ENCODE data around the gene ALDH3A2.
"Not testable (repeated sequence)": the region's sequence is repeated elsewhere in the genome, so short reads cannot be mapped to it uniquely, and the experiment has no call there.

ALDH3A2 gene

GRCh38 chr17:19683117-19683516, 34.6 kb downstream of the ALDH3A2 start:
- FAIRE-seq, result no peak

DNA sequence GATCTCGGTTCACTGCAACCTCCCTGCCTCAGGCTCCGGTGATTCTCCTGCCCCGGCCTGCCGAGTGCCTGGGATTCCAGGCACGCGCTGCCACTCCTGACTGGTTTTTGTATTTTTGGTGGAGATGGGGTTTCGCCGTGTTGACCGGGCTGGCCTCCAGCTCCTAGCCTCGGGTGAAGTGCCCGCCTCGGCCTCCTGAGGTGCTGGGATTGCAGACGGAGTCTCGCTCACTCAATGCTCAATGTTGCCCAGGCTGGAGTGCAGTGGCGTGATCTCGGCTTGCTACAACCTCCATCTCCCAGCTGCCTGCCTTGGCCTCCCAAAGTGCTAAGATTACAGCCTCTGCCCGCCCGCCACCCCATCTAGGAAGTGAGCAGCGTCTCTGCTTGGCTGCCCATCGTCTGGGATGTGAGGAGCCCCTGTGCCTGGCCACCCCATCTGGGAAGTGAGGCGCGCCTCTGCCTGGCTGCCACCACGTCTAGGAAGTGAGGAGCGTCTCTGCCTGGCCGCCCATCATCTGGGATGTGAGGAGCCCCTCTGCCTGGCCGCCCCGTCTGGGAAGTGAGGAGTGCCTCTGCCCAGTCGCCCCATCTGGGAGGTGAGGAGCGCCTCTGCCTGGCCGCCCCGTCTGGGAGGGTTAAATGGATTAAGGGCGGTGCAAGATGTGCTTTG, 36.5 kb downstream of the ALDH3A2 start:
- not testable (repeated sequence) for FAIRE-seq

- FAIRE-seq, result no peak
These were observed 38.0 kb downstream of the ALDH3A2 start for GRCh38 chr17:19686400-19687090.

DNA sequence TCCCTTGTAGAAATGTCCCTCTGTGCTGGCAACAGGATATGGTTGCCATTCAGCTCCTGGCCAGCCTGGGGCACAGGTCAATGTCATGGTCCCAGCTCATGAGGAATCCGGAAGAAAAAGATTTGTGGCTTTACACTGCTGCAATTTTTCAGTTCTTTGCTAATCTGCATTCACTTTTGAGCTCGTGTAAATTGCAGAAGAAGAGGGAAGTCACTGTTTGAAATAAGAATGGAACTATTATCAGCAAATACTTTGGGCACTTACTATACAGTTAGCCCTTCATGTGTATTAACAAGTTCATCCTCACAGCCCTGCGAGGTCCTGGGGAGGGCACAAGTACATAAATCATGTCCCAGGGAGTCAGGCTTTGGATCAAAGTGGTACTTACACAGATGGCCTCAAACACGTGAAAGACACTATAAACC, 53.7 kb downstream of the ALDH3A2 start:
- no peak for FAIRE-seq

DNA sequence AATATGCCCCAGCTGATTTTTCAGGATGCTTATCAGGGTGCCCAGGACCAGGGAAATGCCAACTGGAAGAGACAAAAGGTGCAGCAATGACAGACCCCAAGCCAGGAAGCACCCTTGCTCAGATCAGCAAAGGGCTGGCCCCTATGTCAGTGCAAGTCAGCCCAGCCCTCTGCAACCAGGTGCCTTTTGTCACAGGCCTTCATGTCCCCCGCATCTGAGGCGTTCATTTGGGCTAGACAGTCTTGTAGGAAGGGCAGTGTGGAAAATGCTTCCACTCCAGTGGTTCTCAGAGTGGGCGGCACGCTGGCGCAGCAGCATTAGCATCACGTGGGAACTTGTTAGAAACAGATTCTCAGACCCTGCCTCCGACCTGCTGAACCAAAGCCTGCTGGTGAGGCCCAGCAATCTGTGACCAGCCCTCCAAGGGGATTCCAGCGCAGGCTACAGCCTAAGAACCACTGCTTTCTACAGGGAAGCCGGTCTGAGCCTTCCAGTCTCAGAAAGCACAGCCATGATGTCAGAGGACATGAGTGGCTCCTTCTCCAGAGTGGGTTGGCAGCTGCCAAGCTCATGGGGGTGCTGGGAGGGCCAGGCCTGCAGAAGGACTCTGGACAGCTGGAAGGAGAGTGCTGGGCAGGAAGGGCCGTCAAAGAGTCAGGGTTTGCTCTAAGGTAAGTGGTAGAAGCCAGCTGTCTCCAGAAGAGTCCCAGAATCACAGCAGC, 54.7 kb downstream of the ALDH3A2 start:
- FAIRE-seq, result no peak

GRCh38 chr17:19703828-19704613, 55.5 kb downstream of the ALDH3A2 start:
- no peak for FAIRE-seq

DNA sequence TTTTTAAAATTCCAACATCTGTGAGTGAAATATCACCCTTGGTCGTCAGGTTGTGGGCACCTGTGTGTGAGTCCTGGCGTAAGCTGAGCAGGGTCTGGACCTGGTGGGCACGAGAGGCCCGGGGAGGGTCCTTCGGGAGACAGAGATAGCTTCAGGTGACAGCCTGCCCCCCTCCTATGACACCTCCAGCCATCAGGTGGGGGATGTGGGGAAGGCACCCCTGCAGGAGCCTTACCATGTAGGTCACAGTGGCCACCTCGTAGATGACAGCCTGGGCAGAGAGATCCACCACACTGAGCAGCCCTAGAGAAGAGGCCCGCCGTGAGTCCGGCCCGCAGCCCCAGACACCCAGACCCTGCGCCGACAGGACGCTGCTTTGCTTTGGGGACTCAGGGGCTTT, 56.6 kb downstream of the ALDH3A2 start:
- FAIRE-seq, result no peak

DNA sequence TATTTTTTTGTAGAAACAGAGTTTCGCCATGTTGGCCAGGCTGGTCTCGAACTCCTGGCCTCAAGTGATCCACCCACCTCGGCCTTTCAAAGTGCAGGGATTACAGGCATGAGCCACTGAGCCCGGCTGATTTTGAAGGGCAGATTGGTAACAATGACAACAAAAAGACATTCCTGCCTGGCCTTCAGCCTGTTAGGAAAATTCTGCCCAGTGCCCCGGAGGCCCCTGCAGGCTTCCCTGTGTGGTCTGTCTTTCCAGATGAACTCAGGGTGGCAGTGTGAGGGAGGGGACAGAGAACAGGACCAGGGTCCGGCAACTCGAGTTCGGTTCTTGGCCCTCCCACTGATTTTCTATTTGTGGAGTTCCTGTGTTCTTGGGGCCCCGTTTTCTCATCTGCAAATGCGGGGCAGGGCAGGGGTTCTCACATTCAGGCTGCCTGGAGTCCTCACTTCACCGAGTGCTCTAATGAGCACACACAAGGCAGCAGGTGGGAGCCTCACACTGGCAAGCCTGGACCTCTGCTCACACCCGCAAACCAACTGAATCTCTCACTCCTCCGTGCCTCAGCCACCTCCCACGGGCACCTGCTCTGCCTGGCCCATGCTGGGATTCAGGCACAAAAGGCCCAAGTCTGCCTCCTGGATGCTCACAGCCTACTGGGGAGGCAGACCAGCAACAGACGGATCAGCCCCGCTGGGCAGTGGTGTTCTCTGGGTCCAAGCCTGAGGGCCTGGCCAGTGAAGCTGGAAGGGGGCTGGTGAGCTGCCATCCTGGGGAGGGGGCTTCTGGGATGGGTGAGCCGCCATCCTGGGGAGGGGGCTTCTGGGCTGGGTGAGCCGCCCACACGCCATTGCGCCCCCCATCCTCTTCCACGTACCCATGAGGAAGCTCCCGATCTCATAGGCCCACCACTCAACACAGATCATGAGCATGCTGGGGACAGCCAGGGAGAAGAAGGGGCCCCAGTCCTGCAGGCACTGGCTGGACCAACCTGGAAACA, 57.5 kb downstream of the ALDH3A2 start:
- no peak for FAIRE-seq

DNA sequence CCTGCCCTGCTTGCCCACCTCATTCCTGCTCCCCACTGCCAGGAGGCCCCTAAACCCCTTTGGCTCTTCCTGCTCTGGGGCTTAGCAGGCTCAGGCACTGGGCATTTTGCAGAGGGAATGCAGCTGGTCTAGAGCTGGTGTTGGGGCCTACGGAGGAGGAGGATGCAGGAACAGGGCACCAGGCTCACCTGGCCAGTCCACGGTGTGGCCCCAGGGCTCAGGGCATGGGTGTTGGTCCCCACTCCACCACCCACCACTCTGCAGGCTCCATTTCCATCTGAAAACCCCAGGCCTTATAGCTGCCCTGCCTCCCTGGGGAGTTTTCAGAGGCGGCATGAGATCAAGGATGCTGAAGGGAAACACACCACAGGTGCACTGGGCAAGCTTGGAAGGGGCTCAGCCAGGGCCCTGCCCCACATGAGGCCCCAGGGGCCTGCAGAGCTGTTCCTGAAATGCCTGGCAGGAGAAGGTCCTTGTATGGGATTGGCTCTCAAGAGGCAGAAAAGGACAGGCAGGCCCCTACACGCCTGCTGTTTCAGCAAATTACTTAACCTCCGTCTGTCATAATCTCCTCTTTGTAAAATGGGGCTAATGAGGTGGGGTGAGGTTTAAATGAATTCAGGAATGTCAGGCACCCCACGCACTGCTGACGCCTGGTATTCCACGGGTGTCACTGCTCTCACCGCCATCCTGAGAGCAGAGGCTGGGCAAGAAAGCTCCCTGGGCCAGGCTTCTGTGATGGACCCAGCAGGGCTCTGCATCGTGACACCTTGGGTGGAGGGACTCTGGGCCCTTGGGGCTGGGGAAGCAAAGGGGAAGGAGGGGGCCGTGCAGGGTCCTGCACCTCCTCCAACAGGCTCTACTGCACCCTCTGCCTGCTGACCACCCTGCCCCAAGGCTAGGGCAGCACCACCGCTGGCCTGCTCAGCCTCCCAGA, 58.5 kb downstream of the ALDH3A2 start:
- no peak for FAIRE-seq

DNA sequence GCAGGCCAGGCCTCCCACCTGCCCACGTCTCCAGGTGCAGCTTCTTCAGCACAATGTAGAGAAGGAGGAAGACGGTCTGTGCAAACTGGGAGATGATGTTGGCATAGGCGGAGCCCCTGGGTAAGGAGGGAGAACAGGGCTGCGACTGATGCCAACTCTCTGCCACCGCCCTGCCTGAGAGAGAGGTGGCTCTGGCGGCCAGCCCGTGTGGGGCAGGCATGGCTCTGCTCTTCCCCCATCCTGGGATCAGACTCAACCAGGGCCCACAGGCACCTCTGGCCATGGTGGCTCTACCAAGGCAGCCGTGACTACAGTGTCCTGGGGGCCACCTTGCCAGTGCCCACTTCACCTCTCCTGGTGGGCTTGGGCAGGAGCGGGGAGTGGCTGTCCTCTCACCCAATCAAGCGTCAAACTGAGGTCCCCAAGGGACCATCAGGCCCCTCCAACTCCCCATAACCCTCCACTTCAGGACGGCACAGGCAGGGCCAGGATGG, 59.2 kb downstream of the ALDH3A2 start:
- FAIRE-seq, result no peak

GRCh38 chr17:19708431-19709175, 60.1 kb downstream of the ALDH3A2 start:
- FAIRE-seq, result no peak

GRCh38 chr17:19709841-19710240, 61.3 kb downstream of the ALDH3A2 start:
- FAIRE-seq, result no peak

- no peak for FAIRE-seq
These were observed 64.0 kb downstream of the ALDH3A2 start for GRCh38 chr17:19712436-19713004.

DNA sequence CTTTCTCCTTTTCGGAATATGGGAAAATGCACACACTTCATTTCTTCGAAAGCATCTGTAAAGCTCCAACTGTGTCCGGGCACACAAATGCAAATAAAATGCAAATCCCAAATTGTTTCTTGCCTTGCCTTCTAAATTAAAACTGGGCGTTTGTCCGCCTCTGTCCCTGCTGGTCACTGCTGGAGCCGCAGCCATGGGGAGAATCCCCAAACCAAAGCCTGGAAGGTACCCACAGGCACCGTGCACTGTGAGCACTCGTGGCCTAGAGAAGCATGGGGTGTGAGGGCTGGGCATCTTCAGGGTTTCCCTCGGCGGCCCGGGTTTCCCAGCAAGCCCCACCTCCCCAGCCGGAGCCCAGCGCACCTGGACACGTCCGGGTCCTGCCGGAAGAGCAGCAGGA, 64.9 kb downstream of the ALDH3A2 start:
- no peak for FAIRE-seq

DNA sequence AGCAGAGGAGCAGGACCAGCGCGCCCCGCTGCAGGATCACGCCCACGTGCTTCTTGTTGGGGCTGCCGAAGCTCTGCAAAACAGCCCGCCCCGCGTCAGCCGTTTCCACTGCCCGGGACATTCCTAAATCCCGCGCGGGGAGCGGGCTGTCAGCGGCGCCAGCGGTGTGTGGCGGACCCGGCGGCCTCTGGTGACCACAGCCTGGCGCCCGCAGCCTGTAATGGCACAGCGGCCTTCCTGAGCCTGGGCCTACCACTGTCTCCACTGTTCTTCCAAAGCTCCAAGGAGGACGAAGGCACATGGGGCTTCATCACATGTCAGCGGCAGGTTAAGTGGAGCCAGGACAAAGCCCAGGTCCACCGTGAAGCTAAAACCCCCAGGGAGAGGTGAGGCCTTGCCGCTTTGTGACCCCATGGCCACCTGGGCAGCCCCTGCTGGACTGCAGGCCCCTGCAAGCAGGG, 65.4 kb downstream of the ALDH3A2 start:
- no peak for FAIRE-seq

- FAIRE-seq, result no peak
These were observed 66.2 kb downstream of the ALDH3A2 start for GRCh38 chr17:19714542-19715411.

GRCh38 chr17:19716108-19717030, 67.8 kb downstream of the ALDH3A2 start, which contains the start of gene SLC47A2:
SLC47A2 (minus strand) TSS chr17:19716584; CDS start chr17:19716555, 29 bp downstream.
- FAIRE-seq, result no peak
